ENCODE measurements around the gene PLA2G2F. TPM values are rescaled to one million over a fixed set of nuclear protein-coding genes. Genes with fewer than 3 reads are reported as not detected.
A peak's percentile ranks its signal among the peaks of the same experiment; 100 is the strongest.

Gene PLA2G2F
- polyA plus RNA-seq, 10 donors = not detected

DNA sequence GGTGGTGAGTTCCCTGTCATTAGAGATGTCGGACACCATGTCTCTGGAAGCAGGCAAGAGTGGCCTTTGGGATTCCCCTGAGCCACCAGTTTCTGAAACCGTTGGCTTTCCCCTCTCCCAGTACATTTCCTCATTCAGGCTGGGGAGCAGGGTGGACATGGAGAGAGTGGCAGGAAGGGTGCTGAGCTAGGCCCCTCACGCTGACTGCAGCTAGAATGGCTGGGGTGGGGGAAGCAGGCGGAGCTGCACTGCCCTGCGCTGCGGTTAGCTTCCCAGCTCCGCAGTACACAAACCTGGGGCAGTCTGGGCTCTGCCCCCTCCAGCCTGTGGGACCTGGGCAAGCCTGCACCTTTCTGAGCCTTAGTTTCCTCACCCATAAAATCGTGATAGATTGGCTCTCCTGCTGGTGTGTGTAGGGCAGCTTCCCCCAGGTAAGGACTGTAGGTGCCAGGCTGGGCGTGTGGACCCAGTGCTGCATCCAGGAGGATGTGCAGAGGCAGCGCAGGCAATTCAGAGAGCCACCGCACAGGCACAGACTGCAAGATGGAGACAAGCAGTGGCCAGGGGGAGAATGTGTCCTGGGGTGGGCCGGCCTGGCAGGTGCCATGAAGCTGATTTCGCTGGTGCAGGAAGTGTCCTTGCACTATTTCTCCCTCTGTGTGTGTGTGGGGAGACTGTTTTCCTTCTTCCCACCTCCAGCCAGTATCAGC lies 3.0 kb downstream of the PLA2G2F start:
- no peak for DNase-seq

DNA sequence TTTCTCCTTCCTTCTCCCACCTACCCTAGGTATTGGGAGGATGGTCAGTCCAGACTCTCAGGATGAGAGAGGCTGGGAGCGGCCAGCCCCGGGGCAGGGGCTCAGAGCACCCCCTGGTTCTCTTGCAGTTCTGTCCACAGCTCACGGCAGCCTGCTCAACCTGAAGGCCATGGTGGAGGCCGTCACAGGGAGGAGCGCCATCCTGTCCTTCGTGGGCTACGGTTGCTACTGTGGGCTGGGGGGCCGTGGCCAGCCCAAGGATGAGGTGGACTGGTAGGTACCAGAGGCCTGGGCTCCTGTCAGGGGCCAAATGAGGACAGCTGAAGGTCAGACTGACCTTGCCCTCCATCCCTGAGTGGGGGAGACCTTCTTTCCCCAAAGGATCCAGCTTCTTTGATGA lies 4.2 kb downstream of the PLA2G2F start:
- no peak for DNase-seq

DNA sequence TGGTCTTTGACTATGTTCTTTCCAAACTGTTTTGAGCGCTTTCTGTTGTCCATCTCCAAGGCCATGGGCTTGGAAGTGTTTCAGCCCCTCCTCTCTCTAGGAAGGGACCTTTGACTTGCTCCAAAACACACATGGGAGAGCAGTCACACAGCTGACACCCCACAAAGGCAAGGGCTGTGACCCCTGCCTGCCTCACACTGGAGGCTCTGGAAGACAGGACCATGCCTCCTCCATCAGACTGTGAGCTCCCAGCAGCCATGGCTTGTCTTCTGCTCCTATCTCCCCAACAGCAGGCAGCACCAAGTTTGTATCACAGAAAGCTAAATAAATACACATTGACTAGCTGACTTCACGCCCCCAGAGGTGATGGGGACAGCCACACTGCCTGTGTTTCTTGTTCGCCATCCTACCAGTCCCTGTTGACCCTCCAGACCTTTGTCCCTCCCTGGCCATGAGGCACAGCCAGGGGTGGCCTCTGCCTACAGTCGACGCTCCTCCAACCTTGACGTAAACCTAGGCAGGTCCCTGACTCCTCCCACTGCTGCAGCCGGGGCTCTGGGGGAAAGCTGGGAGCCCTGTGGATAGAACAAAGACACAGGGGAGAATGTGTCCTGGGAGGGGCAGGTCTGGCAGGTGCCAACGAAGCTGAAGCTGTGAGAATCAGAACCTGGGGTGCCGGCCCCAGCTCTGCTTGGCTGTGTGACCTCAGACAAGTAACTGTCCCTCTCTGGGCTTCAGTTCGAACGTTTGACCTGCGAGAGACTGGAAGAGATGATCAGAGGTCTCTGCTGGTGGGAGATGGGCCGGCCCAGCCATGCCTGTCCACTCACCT lies 4.8 kb downstream of the PLA2G2F start:
- no peak for DNase-seq

DNA sequence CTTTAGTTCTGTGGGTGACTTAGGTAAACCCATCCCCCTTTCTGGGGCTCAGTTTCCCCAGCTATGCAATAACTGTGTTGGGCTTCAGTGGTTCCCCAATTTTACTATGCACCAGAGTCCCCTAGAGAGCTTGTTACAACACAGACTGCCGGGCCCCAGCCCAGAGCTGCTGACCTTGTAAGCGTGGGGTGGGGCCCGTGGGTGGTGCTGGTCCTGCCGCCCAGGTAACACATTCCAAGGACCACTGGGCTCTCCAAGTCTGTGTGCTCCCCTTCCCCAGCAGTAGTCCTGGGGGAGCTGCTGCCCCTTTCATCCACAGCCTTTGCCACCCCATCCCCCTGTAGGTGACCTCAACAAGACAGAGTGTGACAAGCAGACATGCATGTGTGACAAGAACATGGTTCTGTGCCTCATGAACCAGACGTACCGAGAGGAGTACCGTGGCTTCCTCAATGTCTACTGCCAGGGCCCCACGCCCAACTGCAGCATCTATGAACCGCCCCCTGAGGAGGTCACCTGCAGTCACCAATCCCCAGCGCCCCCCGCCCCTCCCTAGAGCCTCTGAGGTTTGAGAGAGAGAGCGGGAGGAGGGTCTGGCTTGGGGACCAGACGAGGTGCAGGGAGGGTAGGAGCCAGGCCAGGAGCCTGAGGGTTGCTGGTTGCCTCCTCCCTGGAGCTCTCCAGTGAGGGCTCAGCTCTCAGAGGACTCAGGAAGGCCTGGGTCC lies 8.9 kb downstream of the PLA2G2F start:
- DNase-seq = no peak

DNA sequence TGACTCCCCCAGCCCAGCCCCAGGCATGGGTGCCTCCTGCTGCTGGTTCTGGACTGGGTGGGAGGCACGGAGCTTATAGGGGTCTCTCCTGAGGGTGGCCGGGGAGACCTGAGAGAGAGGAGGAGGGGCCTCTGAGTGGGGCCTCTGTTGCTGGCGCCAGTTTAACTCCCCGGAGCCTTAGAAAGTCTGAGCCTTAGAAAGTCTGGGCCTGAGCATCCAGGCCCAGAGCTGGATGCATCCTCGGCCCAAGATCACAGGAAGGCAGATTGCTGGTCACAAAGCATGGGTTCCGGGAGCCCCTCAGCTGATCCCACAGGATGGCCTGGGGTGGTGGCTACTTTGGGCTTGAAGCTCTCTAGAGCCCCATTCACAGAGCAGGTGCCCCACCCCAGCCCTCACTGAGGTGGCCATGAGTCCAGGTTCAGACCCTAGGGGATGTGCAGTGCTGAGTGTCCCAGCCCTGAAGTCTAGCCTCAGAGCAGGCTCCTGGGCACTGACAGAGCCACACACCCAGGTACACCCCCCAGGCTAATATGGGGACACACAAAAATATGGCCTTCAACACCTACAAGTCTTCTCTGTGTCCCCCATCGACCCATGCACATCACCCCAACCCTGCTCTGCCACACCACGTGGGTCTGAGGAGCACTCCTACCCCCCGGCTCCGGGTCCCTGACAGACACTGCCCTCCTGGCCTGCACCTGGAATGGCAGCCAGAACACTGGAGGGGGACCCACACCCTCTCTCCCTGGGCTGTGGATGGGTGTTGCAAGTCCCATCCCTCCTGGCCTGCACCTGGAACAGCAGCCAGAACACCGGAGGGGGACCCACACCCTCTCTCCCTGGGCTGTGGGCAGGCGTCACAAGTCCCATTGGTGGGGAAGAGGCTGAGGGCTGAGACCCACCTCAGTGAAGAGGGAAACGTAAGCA lies 9.7 kb downstream of the PLA2G2F start:
- no peak for DNase-seq

DNA sequence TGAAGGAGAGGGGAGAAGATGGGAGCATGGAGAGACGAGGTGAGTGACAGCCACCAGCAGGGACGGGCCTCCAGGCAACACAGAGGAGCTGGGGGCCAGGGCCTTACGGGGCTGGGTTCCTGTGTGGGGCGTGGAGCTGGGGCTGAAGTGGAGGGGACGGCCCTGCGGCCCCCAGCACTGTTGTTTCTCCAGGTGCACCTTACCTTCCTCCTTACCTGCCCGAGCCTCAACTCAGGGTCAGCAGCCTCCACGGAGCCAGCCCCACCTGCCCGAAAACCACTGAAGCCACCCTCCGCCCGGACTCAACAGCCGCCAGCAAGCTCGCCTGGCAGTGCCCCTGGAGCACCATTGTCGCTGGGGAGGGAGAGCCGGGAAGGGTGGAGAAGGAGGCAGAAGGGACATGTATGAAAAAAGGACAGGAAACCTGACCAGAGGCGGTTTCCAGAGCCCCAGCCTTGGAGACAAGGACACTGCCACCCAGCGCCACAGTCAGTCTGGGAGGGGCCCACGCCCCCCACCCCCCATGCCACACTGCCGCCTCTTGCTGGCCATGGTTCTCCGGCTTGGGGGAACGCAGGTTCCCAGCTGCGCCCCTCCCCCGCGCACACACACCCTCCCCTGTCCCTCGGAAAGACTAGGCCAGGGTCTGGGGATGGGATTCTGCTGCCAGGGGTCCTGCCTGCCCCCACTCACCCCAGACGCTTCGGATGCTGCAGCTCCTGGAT lies 10.6 kb downstream of the PLA2G2F start:
- no peak for DNase-seq

DNA sequence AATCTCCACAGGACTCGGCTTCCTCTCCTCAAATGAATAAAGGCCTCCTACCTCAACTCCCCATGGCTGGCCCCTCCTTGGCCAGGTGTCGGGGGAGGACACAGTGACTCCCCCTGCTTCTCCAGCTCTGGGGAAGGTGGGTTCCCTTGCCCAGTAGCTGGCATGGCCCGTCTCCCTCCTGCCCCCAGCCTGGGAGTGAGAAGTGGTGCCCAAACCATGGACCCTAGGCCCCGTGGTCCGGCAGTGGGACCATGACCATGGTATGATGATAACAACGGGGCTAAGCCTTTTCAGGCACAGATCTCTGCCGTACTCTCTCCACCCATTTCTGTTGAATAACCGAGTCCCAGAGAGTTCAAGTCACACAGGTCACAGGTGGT lies 11.2 kb downstream of the PLA2G2F start:
- no peak for DNase-seq

DNA sequence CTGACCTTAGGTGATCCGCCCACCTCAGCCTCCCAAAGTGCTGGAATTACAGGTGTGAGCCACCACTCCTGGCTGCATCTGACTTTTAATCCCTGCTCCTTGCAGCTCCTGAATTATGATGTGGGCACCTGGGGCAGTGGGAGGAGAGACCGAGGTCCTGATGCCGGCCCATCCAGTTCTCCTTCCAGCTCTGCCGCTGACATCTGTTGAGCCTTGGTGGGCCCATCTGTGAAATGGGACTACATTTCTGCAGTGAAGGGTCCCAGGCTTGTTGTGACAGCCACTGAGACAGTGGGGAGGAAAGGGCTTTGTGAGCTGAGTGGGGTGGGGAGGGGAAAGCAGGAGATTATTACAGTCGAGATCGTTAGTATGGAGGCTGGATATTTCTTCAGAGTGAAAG lies 11.8 kb downstream of the PLA2G2F start:
- no peak for DNase-seq

DNA sequence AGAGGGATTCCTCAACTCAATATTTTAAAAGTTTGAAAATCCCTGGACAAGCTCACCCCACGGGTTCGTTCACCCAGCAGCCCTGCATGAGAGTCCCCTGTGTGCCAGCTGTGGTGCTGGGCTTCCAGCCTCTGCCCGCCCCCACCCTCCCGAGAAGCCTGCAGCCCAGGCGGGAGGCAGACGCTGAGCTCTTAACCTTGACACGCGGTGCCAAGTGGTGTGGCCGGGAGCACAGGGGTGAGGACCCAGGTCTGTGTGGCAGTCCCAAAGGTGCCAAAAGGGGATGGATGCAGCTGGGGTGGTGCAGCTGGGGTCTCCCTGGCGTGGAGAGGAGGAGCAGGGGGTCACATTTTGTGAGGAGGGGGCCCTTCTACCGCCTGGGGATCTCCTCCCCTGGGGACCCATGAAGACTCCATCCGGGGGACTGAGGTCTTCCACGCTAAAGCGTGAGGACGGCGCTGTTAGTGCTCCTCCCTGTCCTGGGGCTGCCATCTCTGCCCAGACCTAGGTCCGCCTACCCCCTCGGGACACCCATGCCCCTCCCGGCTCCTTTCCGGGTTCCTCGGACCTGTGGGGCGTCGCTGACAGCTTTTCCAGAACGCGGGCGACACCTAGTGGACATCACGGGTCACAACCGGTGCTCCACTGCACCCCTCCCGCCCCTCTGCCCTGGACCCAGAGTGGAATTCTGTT lies 12.9 kb downstream of the PLA2G2F start:
- DNase-seq = peak; percentile 59 to 86 (median 78)

DNA sequence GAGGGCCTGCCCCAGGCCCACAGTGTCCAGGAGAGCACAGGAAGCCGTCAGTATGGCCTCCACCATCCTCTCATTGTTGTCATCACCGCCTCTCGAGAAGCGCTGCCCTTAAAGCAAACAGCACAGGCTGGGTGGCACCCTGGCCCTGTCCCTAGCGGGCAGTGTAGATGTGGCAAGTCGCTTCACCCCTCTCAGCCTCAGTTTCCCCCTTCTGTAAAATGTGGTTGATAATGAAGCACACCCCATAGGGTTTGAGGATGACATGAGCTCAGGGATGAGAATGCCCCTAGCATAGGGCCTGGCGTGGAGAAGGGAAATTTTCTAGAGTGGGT lies 13.4 kb downstream of the PLA2G2F start:
- no peak for DNase-seq

DNA sequence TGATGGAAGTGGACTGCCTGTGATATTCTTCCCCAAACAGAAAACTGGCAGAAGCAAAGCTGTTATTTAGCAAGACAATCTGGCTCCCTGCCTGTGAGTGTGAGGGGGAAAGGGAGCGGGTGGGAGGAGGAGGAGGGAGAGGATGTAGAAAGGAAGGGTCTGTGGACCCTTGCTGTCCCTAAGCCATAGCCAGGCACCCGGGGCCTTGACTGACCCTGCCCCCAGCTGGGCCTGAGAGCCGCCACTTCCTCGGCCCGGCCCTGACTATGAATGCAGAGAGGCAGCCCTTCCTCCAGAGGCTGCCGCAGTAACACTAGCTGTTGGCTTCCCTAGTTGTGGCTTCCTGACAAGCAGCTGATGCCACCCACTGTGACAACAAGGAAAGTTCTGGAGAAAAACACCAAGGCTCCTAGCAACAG lies 13.9 kb downstream of the PLA2G2F start:
- peak in 2 of 3 donors; percentile 30 to 59 for DNase-seq

DNA sequence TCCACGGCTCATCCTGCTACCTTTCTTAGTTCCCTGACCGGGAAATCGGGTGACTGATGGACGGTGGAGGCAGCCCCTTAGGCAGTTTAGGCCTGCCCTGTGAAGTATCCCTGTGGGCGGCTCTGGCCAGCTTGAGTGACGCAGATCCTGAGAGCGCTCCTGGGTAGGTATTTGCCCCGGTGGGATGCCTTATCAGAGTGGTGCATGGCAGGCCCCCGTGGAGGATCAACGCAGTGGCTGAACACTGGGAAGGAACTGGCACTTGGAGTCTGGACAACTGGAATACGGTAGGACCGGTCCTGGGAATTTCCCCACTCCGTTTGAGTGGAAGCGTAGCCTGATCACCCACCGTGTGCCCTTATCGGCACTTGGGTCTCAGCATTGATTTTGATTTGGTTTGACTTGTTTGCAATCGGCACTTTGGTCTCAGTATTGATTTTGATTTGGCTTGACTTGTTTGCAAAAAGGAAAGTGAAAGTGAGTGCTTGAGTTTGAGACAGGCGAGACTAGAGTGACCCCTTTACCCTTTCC lies 15.2 kb downstream of the PLA2G2F start:
- DNase-seq = no peak

DNA sequence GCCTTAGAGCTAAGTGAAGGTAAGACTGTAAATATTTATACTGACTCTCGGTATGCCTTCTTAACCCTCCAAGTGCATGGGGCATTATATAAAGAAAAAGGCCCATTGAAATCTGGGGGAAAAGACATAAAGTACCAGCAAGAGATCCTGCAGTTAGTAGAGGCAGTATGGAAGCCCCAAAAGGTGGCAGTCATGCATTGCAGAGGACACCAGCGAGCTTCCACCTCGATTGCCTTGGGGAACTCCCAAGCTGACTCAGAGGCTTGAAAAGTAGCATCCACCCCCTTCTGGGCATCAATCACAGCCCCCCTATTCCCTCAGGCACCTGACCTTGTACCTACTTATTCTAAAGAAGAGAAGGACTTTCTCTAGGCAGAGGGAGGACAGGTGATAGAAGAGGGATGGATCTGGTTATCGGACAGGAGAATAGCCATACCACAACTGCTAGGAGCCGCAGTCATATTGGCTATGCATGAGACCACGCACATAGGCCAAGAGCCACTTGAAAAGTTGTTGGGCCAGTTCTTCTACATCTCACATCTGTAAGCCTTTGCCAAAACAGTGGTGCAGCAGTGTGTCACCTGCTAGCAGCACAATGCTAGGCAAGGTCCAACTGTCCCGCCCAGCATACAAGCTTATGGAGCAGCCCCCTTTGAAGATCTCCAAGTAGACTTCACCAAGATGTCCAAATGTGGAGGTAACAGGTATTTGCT lies 19.4 kb downstream of the PLA2G2F start:
- DNase-seq = no peak

DNA sequence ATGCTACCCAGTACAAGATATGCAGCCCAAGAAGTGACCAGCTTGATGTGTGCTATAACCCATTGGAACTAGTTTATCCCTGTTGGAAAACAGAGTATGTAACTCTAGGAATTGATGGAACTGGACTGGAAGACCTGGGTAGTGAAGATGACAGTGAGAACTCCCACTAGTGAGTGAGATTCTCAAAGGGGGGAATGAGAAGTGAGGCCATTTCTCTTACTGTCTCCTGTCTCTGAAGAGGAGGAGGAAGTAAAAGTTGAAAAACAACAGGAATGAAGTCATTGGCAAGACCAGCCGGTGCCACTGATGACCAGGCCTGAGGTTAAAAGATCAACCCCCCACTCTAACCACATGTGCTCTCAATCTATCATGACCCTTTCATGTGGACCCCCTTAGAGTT lies 20.9 kb downstream of the PLA2G2F start:
- DNase-seq = no peak

DNA sequence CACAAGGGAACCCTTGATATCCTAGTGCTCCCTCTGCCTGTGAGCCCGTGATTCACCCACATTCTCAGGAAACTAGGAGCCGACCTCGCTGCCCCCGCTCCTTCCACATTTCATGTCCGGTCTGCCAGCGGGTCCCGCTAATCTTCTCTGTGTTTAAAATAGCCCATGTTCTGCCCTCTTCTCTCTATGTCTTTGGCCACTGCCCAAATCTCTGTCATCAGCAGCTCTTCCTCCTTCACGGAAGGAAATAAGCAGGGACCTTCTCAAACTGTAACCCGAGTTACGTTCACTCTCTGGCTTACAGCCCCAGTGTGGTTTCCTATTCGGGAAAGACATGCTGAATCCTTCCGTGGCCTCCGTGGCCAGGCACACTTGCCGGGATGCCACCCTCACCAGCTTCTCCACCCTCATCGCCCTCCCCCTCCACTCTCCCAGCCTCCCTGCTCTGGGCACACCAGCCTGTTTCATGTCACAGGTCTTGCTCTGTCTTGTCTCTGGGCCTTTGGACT lies 25.6 kb downstream of the PLA2G2F start:
- peak in 2 of 3 donors; percentile 18 to 48 for DNase-seq

DNA sequence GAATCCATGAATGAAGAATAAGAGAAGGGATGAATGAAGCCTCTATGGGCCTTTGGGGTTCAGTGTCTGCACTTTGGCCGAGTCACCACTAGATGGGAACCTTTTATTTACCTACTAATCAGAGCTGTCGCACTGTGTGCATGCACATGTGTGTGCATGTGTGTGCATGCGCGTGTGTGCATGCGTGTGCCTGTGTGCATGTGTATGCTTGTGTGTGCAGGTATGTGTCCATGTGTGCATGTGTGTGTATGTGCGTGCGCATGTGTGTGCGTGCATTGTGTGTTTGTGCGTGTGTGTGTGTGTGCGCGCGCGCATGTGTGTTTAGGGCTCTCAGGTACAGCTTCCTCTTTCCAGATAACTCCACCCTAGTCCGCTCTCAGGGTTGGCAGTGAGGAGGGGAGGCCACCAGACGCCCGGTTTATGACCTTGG lies 26.4 kb downstream of the PLA2G2F start:
- no peak for DNase-seq

DNA sequence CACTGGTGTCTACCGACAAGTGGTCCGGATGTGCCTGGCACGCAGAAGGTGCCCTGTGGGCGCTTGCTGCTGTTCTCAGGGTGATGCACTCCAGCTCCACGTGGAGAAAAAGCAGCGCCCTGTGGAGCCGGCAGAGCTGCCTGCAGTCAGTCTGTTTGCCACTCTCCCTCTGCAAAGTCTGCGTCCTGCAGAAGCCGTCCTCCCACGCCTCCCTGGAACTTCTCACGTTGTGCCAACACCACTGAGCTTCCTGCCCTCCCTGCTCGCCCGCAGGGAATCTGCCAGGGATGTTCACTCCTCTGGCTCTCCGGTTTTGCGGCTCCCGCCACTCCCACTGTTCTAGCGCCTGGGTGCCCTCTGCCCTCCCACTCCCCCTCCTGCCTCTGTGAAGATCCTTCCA lies 26.9 kb downstream of the PLA2G2F start:
- DNase-seq = no peak

DNA sequence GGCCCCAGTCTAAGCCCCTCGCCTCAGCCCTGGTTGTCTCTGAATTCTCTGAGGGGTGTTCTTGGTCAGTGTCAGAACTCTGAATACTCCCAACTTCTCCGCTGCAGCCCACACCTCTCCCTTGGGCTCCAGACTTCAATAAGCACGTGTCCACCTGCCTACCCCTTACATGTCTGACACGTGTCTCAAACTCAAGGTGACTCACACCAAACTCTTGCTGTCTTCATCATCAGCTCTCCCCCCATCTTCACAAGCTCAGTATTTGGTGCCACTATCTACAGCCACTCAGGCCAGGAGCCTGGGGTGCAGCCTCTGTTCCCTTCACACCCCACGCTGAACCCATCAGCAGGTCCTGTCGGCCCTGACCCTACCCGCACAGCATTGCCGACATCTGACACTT lies 28.0 kb downstream of the PLA2G2F start:
- DNase-seq = no peak

Measured in muscle of back (tissue), 11 donors.